ENCODE results near the gene SH3RF3.

SH3RF3 gene

GRCh38 chr2:109377976-109378375 lies 249.0 kb downstream of the SH3RF3 start:
- no peak for DNase-seq (ENCODE audit: low read depth in 2 of 2)

DNA sequence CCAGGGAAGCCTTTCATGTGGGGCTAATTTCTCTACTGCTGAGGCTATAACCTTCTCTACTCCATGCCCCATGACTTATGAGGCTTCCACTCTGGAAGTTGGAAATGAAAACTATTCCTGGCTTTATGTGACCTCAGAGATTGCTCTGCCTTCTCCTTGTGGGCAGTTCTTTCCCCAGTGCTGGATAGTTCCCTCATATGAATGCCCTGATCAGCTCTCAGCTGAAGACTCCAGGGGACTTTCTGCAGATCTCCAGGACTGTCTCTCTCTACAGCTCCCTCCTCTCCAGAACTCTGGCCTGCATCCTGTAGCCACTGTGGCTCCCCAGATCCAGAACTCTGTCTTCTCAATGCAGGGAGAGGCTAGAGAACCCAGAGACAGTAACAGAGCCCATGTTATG lies 249.7 kb downstream of the SH3RF3 start:
- DNase-seq (ENCODE audit: low read depth in 2 of 2): no peak

DNA sequence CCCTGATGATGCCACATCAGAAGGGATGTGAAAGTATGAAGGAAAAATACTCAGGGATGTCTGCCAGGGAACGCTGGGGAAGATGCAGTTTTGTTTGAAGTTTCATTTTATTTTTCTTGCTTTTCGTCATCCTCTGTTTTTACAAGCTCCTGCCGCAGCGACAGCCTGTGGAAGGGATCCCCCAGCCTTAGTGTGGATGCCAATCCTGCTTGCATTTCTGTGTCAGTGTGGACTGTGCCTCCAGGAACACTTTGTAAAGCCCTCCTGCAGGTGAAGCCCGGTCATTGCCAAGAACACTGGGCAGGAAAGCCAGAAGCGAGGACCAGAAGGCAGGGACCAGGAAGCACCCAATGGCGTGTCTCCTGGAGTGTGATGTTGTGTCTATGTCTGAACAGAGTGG lies 250.5 kb downstream of the SH3RF3 start:
- no peak for DNase-seq (ENCODE audit: low read depth in 2 of 2)

DNA sequence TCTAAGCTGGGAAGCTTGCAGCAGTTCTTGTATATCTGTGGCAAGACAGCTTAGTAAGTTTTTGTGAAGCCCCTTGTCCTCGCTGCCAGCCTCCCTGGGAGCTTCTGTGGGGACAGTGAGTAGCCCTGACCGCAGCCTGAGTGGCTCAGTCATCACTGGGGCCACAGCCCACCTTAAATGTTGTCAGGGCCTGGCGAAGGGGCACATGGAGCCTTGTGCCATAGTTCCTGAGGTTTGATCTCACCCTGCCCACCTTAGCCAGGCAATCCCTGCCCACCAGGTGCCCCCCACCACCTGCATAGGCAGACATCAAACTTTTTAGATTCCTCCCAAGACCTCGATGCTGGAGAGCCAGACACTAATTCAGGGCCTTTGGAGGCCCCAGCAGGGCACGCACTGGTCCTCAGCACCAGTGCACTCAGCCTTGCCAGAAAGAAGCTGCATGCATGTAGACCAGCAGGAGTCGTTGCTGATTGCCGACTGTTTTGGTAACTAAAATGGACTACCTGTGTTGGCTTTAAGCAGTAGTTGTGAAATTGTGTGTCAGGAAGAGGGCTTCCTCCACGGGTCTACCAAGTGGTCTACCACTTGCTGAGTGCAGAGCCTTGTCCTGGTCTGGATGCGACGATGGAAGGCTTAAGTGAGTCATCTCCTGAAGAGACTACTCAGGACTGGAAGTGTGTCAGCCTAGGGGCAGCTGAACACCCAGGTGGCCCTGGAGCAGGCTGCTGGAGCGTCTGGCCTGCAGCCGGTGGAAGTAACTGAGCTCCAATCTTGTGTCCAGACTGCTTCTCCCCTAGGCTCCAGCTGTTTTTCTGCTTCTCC lies 251.7 kb downstream of the SH3RF3 start:
- DNase-seq (ENCODE audit: low read depth in 2 of 2): no peak

DNA sequence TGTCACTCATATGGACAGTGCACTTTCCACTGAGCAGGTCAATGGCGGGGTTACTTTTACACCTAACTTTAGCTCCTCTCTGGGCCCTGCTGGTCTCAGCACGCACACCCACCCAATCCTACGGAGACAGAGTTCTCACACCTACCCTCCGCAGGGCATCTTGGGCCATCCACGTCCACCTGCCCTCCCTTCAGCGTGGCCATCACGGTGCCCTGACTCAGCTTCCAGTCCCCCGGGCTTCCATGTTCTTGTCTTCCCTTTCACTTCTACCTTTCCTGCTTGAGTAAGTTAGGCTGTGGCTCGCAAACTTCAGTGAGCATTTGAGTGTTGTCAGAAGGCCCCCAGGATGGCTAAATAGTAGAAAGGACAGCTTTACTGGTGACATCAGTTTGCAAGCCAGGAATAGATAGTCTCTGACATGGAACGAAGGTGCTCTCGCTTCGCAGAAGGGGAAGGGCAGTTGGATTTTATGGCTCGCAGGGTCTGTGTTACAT lies 252.4 kb downstream of the SH3RF3 start:
- no peak for DNase-seq (ENCODE audit: low read depth in 2 of 2)

DNA sequence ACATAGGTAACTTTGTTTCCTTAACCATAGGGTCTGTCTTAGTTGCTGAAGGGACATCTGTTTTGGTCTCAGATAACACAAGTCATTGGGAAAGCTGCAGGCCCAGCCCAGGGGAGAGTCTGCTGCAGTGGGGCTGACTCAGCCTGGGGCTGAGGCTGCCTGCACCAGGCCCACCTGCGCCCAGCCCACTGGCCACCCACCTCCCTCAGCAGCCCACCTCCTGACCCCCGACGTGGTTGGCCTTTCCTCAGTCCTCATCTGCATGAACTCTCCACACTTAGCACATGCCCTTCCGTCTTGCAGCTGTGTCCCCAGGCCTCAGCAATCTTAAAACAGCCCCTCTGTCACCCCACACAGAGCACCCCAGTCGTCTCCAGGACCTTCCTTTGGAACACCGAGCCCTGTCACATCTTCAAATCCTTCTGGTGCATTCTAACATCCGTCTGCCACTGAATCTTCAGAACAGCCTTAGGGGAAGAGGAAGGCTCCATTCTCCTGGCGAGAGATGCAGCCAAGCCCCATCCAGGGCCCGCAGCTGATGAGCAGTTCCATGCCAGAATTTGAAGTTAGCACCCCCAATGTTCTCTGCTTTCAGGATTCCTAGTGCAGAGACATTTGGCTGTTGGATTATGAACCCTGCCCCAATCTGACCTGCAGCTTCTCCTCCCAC lies 253.4 kb downstream of the SH3RF3 start:
- DNase-seq (ENCODE audit: low read depth in 2 of 2): no peak

GRCh38 chr2:109382951-109383350 lies 253.9 kb downstream of the SH3RF3 start:
- no peak for DNase-seq (ENCODE audit: low read depth in 2 of 2)

GRCh38 chr2:109383505-109384307 lies 254.7 kb downstream of the SH3RF3 start:
- DNase-seq (ENCODE audit: low read depth in 2 of 2): no peak

DNA sequence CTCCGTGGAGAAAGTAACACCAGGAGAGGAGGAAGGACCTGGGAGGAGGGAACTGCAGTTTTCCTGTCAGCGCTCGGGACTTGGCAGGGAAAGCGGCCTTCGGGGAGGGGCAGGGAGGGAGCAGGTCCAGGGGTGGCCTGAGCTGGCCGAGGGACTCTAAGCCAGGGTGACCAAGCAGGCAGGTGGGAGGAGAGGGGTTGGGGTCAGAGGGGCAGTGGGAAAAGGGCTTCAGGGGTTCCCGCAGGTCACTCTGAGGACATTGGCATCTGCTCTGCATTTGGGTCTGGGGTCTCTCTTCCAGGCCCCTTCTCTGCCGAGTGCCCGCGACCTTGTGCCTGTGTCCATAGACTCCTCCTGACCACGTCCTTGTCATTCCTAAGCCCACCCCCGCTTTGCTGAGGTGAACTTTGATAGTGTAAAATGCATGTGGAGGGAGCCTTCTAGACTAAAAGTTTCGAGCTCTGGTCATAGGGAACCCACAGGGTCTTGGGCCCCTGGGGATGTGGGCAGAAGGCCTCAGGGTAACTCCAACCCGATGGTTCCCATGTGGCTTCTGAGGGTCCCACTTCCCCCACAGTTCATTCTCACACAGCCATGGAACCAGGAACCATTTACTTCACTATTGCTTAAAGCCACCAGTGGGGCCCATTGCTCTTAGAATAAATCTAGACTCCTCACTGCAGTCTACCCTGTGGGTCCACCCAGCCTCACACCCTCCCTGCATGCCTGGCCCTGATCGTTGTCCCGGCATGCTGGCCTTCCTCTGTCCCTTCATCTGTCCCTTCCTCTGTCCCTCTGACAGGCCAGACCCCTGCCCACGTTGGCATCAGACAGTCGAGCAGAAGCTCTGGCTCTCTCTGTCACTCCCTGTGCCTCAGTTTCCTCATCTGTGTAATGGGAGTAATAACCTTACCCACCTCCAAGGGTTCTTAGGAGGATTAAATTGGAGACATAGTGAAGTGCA lies 255.6 kb downstream of the SH3RF3 start:
- DNase-seq (ENCODE audit: low read depth in 2 of 2): no peak

DNA sequence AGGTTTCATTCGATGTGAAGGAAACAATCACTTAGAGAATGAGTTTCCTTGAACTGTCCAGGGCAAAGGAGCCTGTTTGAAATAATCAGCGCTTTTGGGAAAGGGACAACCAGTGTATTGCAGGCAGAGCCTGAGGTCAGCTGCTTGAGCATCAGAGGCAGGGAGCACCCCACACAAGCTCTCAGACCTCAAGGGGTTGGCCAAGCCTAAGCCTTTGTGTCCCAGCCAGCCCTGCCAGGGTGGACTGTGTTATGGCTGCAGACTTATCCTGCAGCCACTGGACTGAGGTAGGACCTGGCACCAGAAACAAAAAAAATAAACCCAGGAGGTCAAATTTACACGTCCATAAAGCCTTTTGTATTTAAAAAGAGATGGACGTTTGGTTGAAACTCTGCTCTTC lies 256.5 kb downstream of the SH3RF3 start:
- no peak for DNase-seq (ENCODE audit: low read depth in 2 of 2)

- DNase-seq (ENCODE audit: low read depth in 2 of 2): no peak
These were observed 257.1 kb downstream of the SH3RF3 start for GRCh38 chr2:109386004-109386695.

GRCh38 chr2:109387221-109387735 lies 258.3 kb downstream of the SH3RF3 start:
- DNase-seq (ENCODE audit: low read depth in 2 of 2): no peak

DNA sequence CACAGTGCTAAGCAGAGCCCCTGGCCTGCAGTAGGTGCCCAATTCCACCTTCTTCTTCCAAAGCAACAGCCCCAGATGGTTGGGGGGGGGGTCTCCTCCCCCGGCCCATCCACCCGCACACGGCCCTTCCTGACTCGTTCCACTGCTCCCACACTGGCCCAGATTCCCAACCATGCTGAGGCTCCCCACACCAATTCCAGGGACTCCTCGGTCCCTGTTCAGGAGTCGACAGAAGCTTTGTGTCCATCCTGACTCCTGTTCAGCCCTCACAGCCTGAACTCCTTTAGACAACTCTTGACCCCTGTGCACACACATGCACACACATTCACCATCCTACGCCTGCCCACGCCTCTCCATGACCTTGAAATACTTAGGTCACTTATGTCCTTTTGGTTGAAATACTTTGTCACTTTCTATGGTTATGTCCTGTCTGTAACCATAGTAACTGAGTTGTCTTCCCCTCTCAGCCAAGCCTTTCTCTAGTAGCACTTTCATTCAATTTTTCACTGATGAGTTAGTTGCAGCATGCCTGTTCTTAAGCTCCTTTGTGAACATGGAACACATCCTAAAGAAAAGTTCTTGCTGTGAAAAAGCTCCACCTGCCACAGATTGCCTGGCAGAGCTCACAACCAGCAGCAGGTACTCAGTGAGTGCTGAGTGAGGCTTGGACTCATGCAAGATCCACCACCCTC lies 258.9 kb downstream of the SH3RF3 start:
- DNase-seq (ENCODE audit: low read depth in 2 of 2): no peak

DNA sequence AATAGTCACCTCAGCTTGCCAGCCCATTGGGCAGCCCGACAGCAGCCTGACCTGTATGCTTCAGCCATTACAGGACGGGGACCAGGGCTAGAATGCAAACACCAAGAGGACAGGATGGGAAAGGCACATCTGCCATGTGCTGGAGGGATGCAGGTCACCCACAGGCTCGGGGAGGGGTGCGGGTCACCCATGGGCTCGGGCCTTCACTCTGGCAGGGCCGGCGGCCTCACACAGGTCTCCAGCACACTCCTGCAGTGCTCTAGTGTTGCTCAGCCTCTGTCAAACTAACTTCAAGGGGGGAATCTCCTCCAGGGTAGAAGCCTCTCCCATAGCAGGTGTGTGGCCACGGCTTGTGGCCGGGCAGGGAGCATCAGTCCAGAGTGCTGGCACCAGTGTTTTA lies 262.2 kb downstream of the SH3RF3 start:
- DNase-seq (ENCODE audit: low read depth in 2 of 2): no peak

DNA sequence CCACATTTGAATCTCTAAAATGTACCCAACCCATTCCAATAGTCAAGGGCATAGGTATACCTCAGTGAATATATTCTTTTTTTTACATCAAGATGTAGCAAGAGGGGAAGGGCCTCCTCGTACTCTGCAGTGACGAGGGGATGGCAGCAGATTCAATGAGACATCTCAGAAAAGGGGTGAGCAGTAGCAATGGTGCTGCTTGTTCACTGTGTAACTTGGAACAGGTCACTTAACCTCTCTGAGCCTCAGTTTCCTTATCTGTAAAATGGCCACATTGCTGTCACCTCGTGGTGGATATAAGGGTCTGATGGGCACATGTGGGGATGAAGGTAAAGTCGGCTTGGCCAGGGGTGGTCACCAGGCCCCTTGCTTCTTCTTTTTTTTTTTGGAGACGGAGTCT lies 263.1 kb downstream of the SH3RF3 start:
- no peak for DNase-seq (ENCODE audit: low read depth in 2 of 2)

- no peak for DNase-seq (ENCODE audit: low read depth in 2 of 2)
These were observed 264.0 kb downstream of the SH3RF3 start for GRCh38 chr2:109392816-109393661.

DNA sequence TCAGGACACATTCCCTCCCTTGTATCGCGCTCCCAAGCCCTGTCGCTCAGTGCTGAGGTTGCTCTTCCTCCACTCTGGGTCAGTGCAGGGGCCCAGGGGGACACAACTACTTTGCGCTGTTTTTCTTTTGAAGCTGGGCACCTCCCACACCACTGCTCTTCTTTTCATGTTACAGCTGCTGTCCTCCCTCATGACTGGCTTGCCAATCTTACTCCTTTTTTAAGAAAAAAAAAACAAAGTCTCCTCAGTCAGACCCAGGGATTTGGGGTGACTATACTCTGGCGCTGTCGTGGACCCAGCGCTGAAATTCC lies 264.6 kb downstream of the SH3RF3 start:
- no peak for DNase-seq (ENCODE audit: low read depth in 2 of 2)

GRCh38 chr2:109395494-109396201 lies 266.6 kb downstream of the SH3RF3 start:
- no peak for DNase-seq (ENCODE audit: low read depth in 2 of 2)

Measured in stimulated activated CD8-positive, alpha-beta memory T cell treated with anti-CD3 and anti-CD28 coated beads, Interleukin-15, amount 100 ng/mL, for 48 hours (primary cell).